GM12891 (cell line): ENCODE results near the gene MIGA1.
"Not testable (repeated sequence)": the region's sequence is repeated elsewhere in the genome, so short reads cannot be mapped to it uniquely, and the experiment has no call there.

Experiments used
- DNase-seq: peaks from one replicate; pipeline ENCODE4 v3.0.0; 2011; ENCODE audit warnings: low spot score; ENCODE audit not compliant: insufficient read length
- FAIRE-seq: peaks from 2 replicates; lab custom pipeline; 2011; peaks lifted over from hg19 to GRCh38; lab: Jason Lieb, UNC
- PAX5 ChIP-seq: IDR thresholded peaks from 2 replicates; pipeline ENCODE4 v1.6.1; 2011; ENCODE audit warnings: low read length, moderate library complexity, mild to moderate bottlenecking; ENCODE audit not compliant: insufficient read depth, severe bottlenecking
- POLR2A ChIP-seq: IDR thresholded peaks from 2 replicates; pipeline ENCODE4 v1.6.1; 2011; ENCODE audit warnings: low read depth, low read length, control low read depth
- POLR2AphosphoS5 ChIP-seq: IDR thresholded peaks from 2 replicates; pipeline ENCODE4 v1.6.1; 2011; ENCODE audit warnings: low read depth, low read length, control low read depth
- POU2F2 ChIP-seq: IDR thresholded peaks from 2 replicates; pipeline ENCODE4 v1.6.1; 2011; ENCODE audit warnings: low read depth, mild to moderate bottlenecking, control low read depth, low read length, moderate library complexity
- SPI1 ChIP-seq: IDR thresholded peaks from 2 replicates; pipeline ENCODE4 v1.6.1; 2011; ENCODE audit warnings: low read depth, low read length, control low read depth
- TAF1 ChIP-seq: IDR thresholded peaks from 2 replicates; pipeline ENCODE4 v1.6.1; 2011; ENCODE audit warnings: low read depth, low read length, control low read depth

Gene MIGA1

GRCh38 chr1:77796695-77797405 lies 17.4 kb downstream of the MIGA1 start:
- FAIRE-seq (peak; percentile 43), DNase-seq (no peak)
- TF ChIP-seq POLR2AphosphoS5 (no peak), POU2F2 (no peak), POLR2A (no peak), SPI1 (no peak), PAX5 (no peak), TAF1 (no peak)

GRCh38 chr1:77797991-77798390 lies 18.5 kb downstream of the MIGA1 start:
- TF ChIP-seq PAX5 (no peak), SPI1 (no peak), POU2F2 (no peak), POLR2A (no peak)
- DNase-seq: no peak
- FAIRE-seq: no peak

GRCh38 chr1:77802026-77802425 lies 22.6 kb downstream of the MIGA1 start:
- FAIRE-seq (no peak), DNase-seq (no peak)
- TF ChIP-seq POU2F2 (no peak), PAX5 (no peak), TAF1 (no peak), POLR2AphosphoS5 (no peak), SPI1 (no peak), POLR2A (no peak)

GRCh38 chr1:77803371-77803770 lies 23.9 kb downstream of the MIGA1 start:
- DNase-seq (no peak), FAIRE-seq (no peak)
- TF ChIP-seq PAX5: no peak
- no peak for TF ChIP-seq TAF1
- no peak for TF ChIP-seq POLR2A
- no peak for TF ChIP-seq POLR2AphosphoS5
- no peak for TF ChIP-seq POU2F2
- TF ChIP-seq SPI1: no peak

- DNase-seq, FAIRE-seq: not testable (repeated sequence)
These were observed 30.5 kb downstream of the MIGA1 start for GRCh38 chr1:77809787-77810462.

GRCh38 chr1:77811589-77811988 lies 32.1 kb downstream of the MIGA1 start:
- not testable (repeated sequence) for FAIRE-seq, DNase-seq

GRCh38 chr1:77817368-77818209 lies 38.1 kb downstream of the MIGA1 start:
- DNase-seq (no peak), FAIRE-seq (no peak)
- TF ChIP-seq PAX5: no peak
- TF ChIP-seq POLR2A: no peak
- no peak for TF ChIP-seq SPI1
- no peak for TF ChIP-seq POU2F2
- TF ChIP-seq TAF1: no peak
- TF ChIP-seq POLR2AphosphoS5: no peak

GRCh38 chr1:77820121-77820520 lies 40.7 kb downstream of the MIGA1 start:
- DNase-seq (no peak), FAIRE-seq (no peak)
- TF ChIP-seq POLR2A: no peak
- TF ChIP-seq POLR2AphosphoS5: no peak

- no peak for FAIRE-seq
- TF ChIP-seq POLR2A (no peak), POU2F2 (no peak)
These were observed 44.6 kb downstream of the MIGA1 start for GRCh38 chr1:77824079-77824478.

GRCh38 chr1:77824694-77825093 lies 45.2 kb downstream of the MIGA1 start:
- DNase-seq (no peak), FAIRE-seq (no peak)
- TF ChIP-seq PAX5 (no peak), POLR2AphosphoS5 (no peak), TAF1 (no peak), POLR2A (no peak), SPI1 (no peak), POU2F2 (no peak)

More at GRCh38 chr1:77824079-77824478, 44.6 kb downstream of the MIGA1 start:
- DNase-seq: no peak
